Peyer's patch (tissue), 4 donors: Measurements from ENCODE around the gene ZDHHC3. TPM values are rescaled to one million over a fixed set of nuclear protein-coding genes. Genes with fewer than 3 reads are reported as not detected.

Experiments
- DNase-seq, 3 donors: peaks; one replicate each; pipeline ENCODE4 v3.0.0-alpha.2; 2017 to 2019
- H3K27ac ChIP-seq, 4 donors: fragments of 200-600 bp; sonication (generic); one replicate each; pipeline ENCODE4 v1.5.1; 2016 to 2019
- H3K27me3 ChIP-seq, 2 donors: fragments of 200-600 bp; sonication (generic); one replicate each; pipeline ENCODE4 v1.5.1; 2019
- H3K36me3 ChIP-seq, 3 donors: fragments of 200-600 bp; sonication (generic); one replicate each; pipeline ENCODE4 v1.5.1; 2016 to 2019
- H3K4me1 ChIP-seq, 4 donors: fragments of 200-600 bp; sonication (generic); one replicate each; pipeline ENCODE4 v1.5.1; 2016 to 2019
- H3K4me3 ChIP-seq, 4 donors: fragments of 200-600 bp; sonication (generic); 1 replicate in 3 of 4; 2 replicates in 1 of 4; pipeline ENCODE4 v1.5.1; 2016 to 2019; ENCODE audit warnings: mild to moderate bottlenecking in 1 of 4
- H3K9me3 ChIP-seq, 4 donors: fragments of 200-600 bp; sonication (generic); one replicate each; pipeline ENCODE4 v1.5.1; 2016 to 2019; ENCODE audit warnings: mild to moderate bottlenecking in 1 of 4
- CTCF ChIP-seq, 6 experiments: fragments of 450-650 bp in 4 of 6; fragments of 200-600 bp in 2 of 6; sonication (generic) in 1 of 6; IDR thresholded peaks; one replicate each; pipeline ENCODE4 v1.5.1; 2017 to 2019; ENCODE audit warnings: antibody characterized with exemption in 6 of 6, mild to moderate bottlenecking in 3 of 6, moderate library complexity in 1 of 6
- POLR2A ChIP-seq, 2 donors: fragments of 450-650 bp; IDR thresholded peaks; one replicate each; pipeline ENCODE4 v1.5.1; 2017; ENCODE audit warnings: antibody characterized with exemption in 2 of 2, mild to moderate bottlenecking in 2 of 2, moderate library complexity in 2 of 2
- total RNA-seq, 4 donors: library from RNA; depleted of rRNA; stranded (reverse); fragments of >200 nt; gene quantifications; one replicate each; pipeline ENCODE4 v1.1.0, GENCODE V29; 2016

ZDHHC3 gene
- total RNA-seq, 4 donors from 2014 or later: 70.1 to 190 (median 152) TPM

- H3K4me1 ChIP-seq: peaks cover 0 to 58% (median 4%) of the 10 kb centered on the region in 4 donors
- DNase-seq: no peak
Measured at GRCh38 chr3:44969154-44969827, 6.7 kb downstream of the ZDHHC3 start.

GRCh38 chr3:44968447-44968858, 7.5 kb downstream of the ZDHHC3 start:
- peaks cover 0 to 56% (median 4%) of the 10 kb centered on the region in 4 donors for H3K4me1 ChIP-seq
- H3K27ac ChIP-seq: no peak overlapping the region
- H3K4me3 ChIP-seq: no peak overlapping the region
- TF ChIP-seq POLR2A (IDR thresholded peaks at IDR 0.05) (no peak), CTCF (IDR thresholded peaks at IDR 0.05) (no peak)
- H3K9me3 ChIP-seq: no peaks in the 10 kb centered on the region
- no peaks in the 10 kb centered on the region for H3K27me3 ChIP-seq
- no peak for DNase-seq
- no peaks in the 10 kb centered on the region for H3K36me3 ChIP-seq

More at GRCh38 chr3:44969154-44969827, 6.7 kb downstream of the ZDHHC3 start:
- H3K9me3 ChIP-seq: no peaks in the 10 kb centered on the region
- TF ChIP-seq POLR2A (IDR thresholded peaks at IDR 0.05) (no peak), CTCF (IDR thresholded peaks at IDR 0.05) (no peak)
- H3K27me3 ChIP-seq: no peaks in the 10 kb centered on the region
- no peak overlapping the region for H3K27ac ChIP-seq
- H3K36me3 ChIP-seq: no peaks in the 10 kb centered on the region
- no peak overlapping the region for H3K4me3 ChIP-seq

GRCh38 chr3:44966795-44967278, 9.1 kb downstream of the ZDHHC3 start:
- Histone ChIP-seq H3K27me3 (no peaks in the 10 kb centered on the region), H3K9me3 (no peaks in the 10 kb centered on the region), H3K36me3 (no peaks in the 10 kb centered on the region), H3K27ac (peak overlapping the region in 2 of 4 donors; percentile 24 to 28), H3K4me1 (peaks cover 0 to 45% (median 4%) of the 10 kb centered on the region in 4 donors), H3K4me3 (no peak overlapping the region)
- TF ChIP-seq CTCF (IDR thresholded peaks at IDR 0.05): no peak
- no peak for TF ChIP-seq POLR2A (IDR thresholded peaks at IDR 0.05)
- DNase-seq: peak in 1 of 3 donors; percentile 61

GRCh38 chr3:44965165-44965564, 10.8 kb downstream of the ZDHHC3 start:
- TF ChIP-seq POLR2A (IDR thresholded peaks at IDR 0.05): no peak
- TF ChIP-seq CTCF (IDR thresholded peaks at IDR 0.05): no peak
- no peaks in the 10 kb centered on the region for H3K36me3 ChIP-seq
- H3K27me3 ChIP-seq: no peaks in the 10 kb centered on the region
- H3K27ac ChIP-seq: no peak overlapping the region
- no peak overlapping the region for H3K4me3 ChIP-seq
- H3K4me1 ChIP-seq: peaks cover 0 to 31% (median 4%) of the 10 kb centered on the region in 4 donors
- no peaks in the 10 kb centered on the region for H3K9me3 ChIP-seq
- no peak for DNase-seq

GRCh38 chr3:44963571-44964325, 12.2 kb downstream of the ZDHHC3 start:
- peaks cover 0 to 6% (median 0%) of the 10 kb centered on the region in 3 donors for H3K36me3 ChIP-seq
- peaks cover 0 to 22% (median 2%) of the 10 kb centered on the region in 4 donors for H3K4me1 ChIP-seq
- TF ChIP-seq POLR2A (IDR thresholded peaks at IDR 0.05): no peak
- TF ChIP-seq CTCF (IDR thresholded peaks at IDR 0.05): no peak
- H3K27me3 ChIP-seq: no peaks in the 10 kb centered on the region
- no peak overlapping the region for H3K27ac ChIP-seq
- H3K4me3 ChIP-seq: no peak overlapping the region
- no peaks in the 10 kb centered on the region for H3K9me3 ChIP-seq
- DNase-seq: no peak
